Kidney (tissue), 14 donors: ENCODE results near the gene MYL6B. TPM values are rescaled to one million over a fixed set of nuclear protein-coding genes. Genes with fewer than 3 reads are reported as not detected.

Experiments used
- DNase-seq, 5 donors: peaks; one replicate each; pipeline ENCODE4 v3.0.0-alpha.2; 2013 to 2020
- FAIRE-seq: peaks from 2 replicates; lab custom pipeline; 2012; peaks lifted over from hg19 to GRCh38; lab: Jason Lieb, UNC
- H3K27ac ChIP-seq, 2 donors: one replicate each; pipeline ENCODE4 v1.7.0; 2013; ENCODE audit warnings: low read depth in 2 of 2, low read length in 2 of 2, inconsistent platforms in 1 of 2
- H3K27me3 ChIP-seq: one replicate; pipeline ENCODE4 v1.7.1; 2013; ENCODE audit warnings: low read length, inconsistent platforms; ENCODE audit not compliant: control insufficient read depth, insufficient read depth
- H3K36me3 ChIP-seq, 3 donors: one replicate each; pipeline versions ENCODE4 v1.7.0 to v1.7.1; 2013; ENCODE audit warnings: low read length in 3 of 3, control low read depth in 1 of 3, inconsistent platforms in 1 of 3; ENCODE audit not compliant: insufficient read depth in 3 of 3, control insufficient read depth in 2 of 3
- H3K4me1 ChIP-seq, 3 donors: one replicate each; pipeline versions ENCODE4 v1.7.0 to v1.7.1; 2013; ENCODE audit warnings: low read length in 3 of 3, inconsistent platforms in 1 of 3, low read depth in 1 of 3; ENCODE audit not compliant: control insufficient read depth in 2 of 3, insufficient read depth in 2 of 3
- H3K4me3 ChIP-seq, 3 donors: one replicate each; pipeline versions ENCODE4 v1.7.0 to v1.8.1; 2013; ENCODE audit warnings: low read length in 3 of 3, control low read depth in 1 of 3, inconsistent platforms in 1 of 3
- H3K9ac ChIP-seq, 3 donors: one replicate each; pipeline versions ENCODE4 v1.7.0 to v1.7.1; 2013; ENCODE audit warnings: low read length in 3 of 3, control low read depth in 1 of 3, inconsistent platforms in 1 of 3
- H3K9me3 ChIP-seq, 3 donors: one replicate each; pipeline versions ENCODE4 v1.7.0 to v1.7.1; 2013; ENCODE audit warnings: low read length in 3 of 3, control low read depth in 1 of 3, inconsistent platforms in 1 of 3; ENCODE audit not compliant: control insufficient read depth in 2 of 3, insufficient read depth in 1 of 3
- CTCF ChIP-seq: IDR thresholded peaks from 3 replicates; pipeline ENCODE4 v1.5.1; 2012; ENCODE audit warnings: mild to moderate bottlenecking, moderate library complexity, borderline replicate concordance; ENCODE audit not compliant: insufficient read depth; ENCODE audit errors: extremely low read depth
- intact Hi-C: fragments of 100-400 bp; cut with DNase I; formaldehyde crosslinking; loops from one replicate; pipeline ENCODE4 v1.11.1; 2022
- polyA plus RNA-seq: library from polyadenylated mRNA; stranded (reverse); fragments of 350-450 nt; fragmentation: Illumina TruSeq; extraction: RNeasy Lipid Tissue Mini Kit (QIAGEN cat#74804); gene quantifications from one replicate; pipeline ENCODE4 v1.2.3, GENCODE V29; 2014; ENCODE audit warnings: low read depth, low replicate concordance; ENCODE audit not compliant: insufficient read depth
- total RNA-seq: library from RNA; stranded (reverse); fragmentation: NEBNext Ultra II Directional; extraction: Animal tissue kit (Norgen Biotek cat#: 25700); gene quantifications from one replicate; pipeline ENCODE4 v1.2.1, GENCODE V29; 2021
- donor health status: control.
- donor health status: control.
- donor health status: control.
- donor health status: control.
- donor health status: control.
- donor health status: DM: yes; HTN: yes; CAD: no.
- donor health status: Normal renal cell carcinoma (clear cell type).

The MYL6B gene
- total and polyA plus RNA-seq, 2 donors from 2014 or later: 48.2 to 142 TPM

GRCh38 chr12:56206452-56207166 lies 54.2 kb downstream of the MYL6B start:
- peak in 4 of 5 donors; percentile 56 to 74 (median 64) for DNase-seq
- Histone ChIP-seq H3K27me3 (no peaks in the 10 kb centered on the region), H3K9me3 (no peaks in the 10 kb centered on the region), H3K9ac (no peak overlapping the region), H3K36me3 (peaks cover 11 to 43% (median 34%) of the 10 kb centered on the region in 3 donors), H3K27ac (no peak overlapping the region), H3K4me1 (no peaks in the 10 kb centered on the region), H3K4me3 (no peak overlapping the region)
- peak; percentile 38 for TF ChIP-seq CTCF
- FAIRE-seq: no peak
- intact Hi-C loops: no loop called here

Other genes with a start within 250 kb of the MYL6B start
- gene PYM1, start 224.7 kb upstream of the MYL6B start, total RNA-seq: 29.0 TPM
- 39.7 TPM for gene PYM1, start 224.7 kb upstream of the MYL6B start, polyA plus RNA-seq
- 68.2 TPM for gene DGKA, start 221.4 kb upstream of the MYL6B start, total RNA-seq
- 13.2 TPM for gene DGKA, start 221.4 kb upstream of the MYL6B start, polyA plus RNA-seq
- gene PMEL, start 186.5 kb upstream of the MYL6B start, total RNA-seq: 1.7 TPM
- gene PMEL, start 186.5 kb upstream of the MYL6B start, polyA plus RNA-seq: 3.5 TPM
- 23.2 TPM for gene CDK2, start 185.8 kb upstream of the MYL6B start, total RNA-seq
- 7.6 TPM for gene CDK2, start 185.8 kb upstream of the MYL6B start, polyA plus RNA-seq
- 112 TPM for gene RAB5B, start 178.5 kb upstream of the MYL6B start, total RNA-seq
- 72.5 TPM for gene RAB5B, start 178.5 kb upstream of the MYL6B start, polyA plus RNA-seq
- 33.1 TPM for gene SUOX, start 155.3 kb upstream of the MYL6B start, total RNA-seq
- 61.1 TPM for gene SUOX, start 155.3 kb upstream of the MYL6B start, polyA plus RNA-seq
- gene IKZF4, start 131.5 kb upstream of the MYL6B start, total RNA-seq: 9.4 TPM
- gene IKZF4, start 131.5 kb upstream of the MYL6B start, polyA plus RNA-seq: 2.7 TPM
- 46.7 TPM for gene RPS26, start 110.7 kb upstream of the MYL6B start, total RNA-seq
- gene RPS26, start 110.7 kb upstream of the MYL6B start, polyA plus RNA-seq: 637 TPM
- gene ERBB3, start 72.4 kb upstream of the MYL6B start, total RNA-seq: 58.1 TPM
- 31.5 TPM for gene ERBB3, start 72.4 kb upstream of the MYL6B start, polyA plus RNA-seq
- gene PA2G4, start 48.0 kb upstream of the MYL6B start, total RNA-seq: 76.8 TPM
- 72.4 TPM for gene PA2G4, start 48.0 kb upstream of the MYL6B start, polyA plus RNA-seq
- 2,987 TPM for gene RPL41, start 36.0 kb upstream of the MYL6B start, total RNA-seq
- gene RPL41, start 36.0 kb upstream of the MYL6B start, polyA plus RNA-seq: 5,602 TPM
- gene ZC3H10, start 34.3 kb upstream of the MYL6B start, total RNA-seq: 8.6 TPM
- 2.4 TPM for gene ZC3H10, start 34.3 kb upstream of the MYL6B start, polyA plus RNA-seq
- gene ESYT1, start 24.3 kb upstream of the MYL6B start, total RNA-seq: 104 TPM
- gene ESYT1, start 24.3 kb upstream of the MYL6B start, polyA plus RNA-seq: 40.4 TPM
- gene MYL6, start 5.8 kb downstream of the MYL6B start, total RNA-seq: 1,630 TPM
- gene MYL6, start 5.8 kb downstream of the MYL6B start, polyA plus RNA-seq: 4,190 TPM
- 112 TPM for gene SMARCC2, start 36.9 kb downstream of the MYL6B start, total RNA-seq
- 18.8 TPM for gene SMARCC2, start 36.9 kb downstream of the MYL6B start, polyA plus RNA-seq
- 45.5 TPM for gene RNF41, start 69.3 kb downstream of the MYL6B start, total RNA-seq
- 17.6 TPM for gene RNF41, start 69.3 kb downstream of the MYL6B start, polyA plus RNA-seq
- 31.0 TPM for gene NABP2, start 71.8 kb downstream of the MYL6B start, total RNA-seq
- gene NABP2, start 71.8 kb downstream of the MYL6B start, polyA plus RNA-seq: 42.3 TPM
- 5.1 TPM for gene SLC39A5, start 77.5 kb downstream of the MYL6B start, total RNA-seq
- gene SLC39A5, start 77.5 kb downstream of the MYL6B start, polyA plus RNA-seq: 164 TPM
- gene ANKRD52, start 105.8 kb downstream of the MYL6B start, total RNA-seq: 46.4 TPM
- 8.6 TPM for gene ANKRD52, start 105.8 kb downstream of the MYL6B start, polyA plus RNA-seq
- 14.5 TPM for gene COQ10A, start 114.4 kb downstream of the MYL6B start, total RNA-seq
- 30.0 TPM for gene COQ10A, start 114.4 kb downstream of the MYL6B start, polyA plus RNA-seq
- gene CS, start 147.7 kb downstream of the MYL6B start, total RNA-seq: 166 TPM
- 105 TPM for gene CS, start 147.7 kb downstream of the MYL6B start, polyA plus RNA-seq
- 112 TPM for gene CNPY2, start 163.4 kb downstream of the MYL6B start, total RNA-seq
- 156 TPM for gene CNPY2, start 163.4 kb downstream of the MYL6B start, polyA plus RNA-seq
- 83.0 TPM for gene PAN2, start 181.4 kb downstream of the MYL6B start, total RNA-seq
- 27.1 TPM for gene PAN2, start 181.4 kb downstream of the MYL6B start, polyA plus RNA-seq
- 0.88 TPM for gene IL23A, start 186.3 kb downstream of the MYL6B start, total RNA-seq
- gene IL23A, start 186.3 kb downstream of the MYL6B start, polyA plus RNA-seq: not detected
- 120 TPM for gene STAT2, start 207.5 kb downstream of the MYL6B start, total RNA-seq
- 27.2 TPM for gene STAT2, start 207.5 kb downstream of the MYL6B start, polyA plus RNA-seq
- not detected for gene APOF, start 210.3 kb downstream of the MYL6B start, total RNA-seq
- not detected for gene APOF, start 210.3 kb downstream of the MYL6B start, polyA plus RNA-seq